Skin of body (tissue), 2 donors: ENCODE results near the gene RSL24D1. TPM values are rescaled to one million over a fixed set of nuclear protein-coding genes. Genes with fewer than 3 reads are reported as not detected.
"Not testable (repeated sequence)": the region's sequence is repeated elsewhere in the genome, so short reads cannot be mapped to it uniquely, and the experiment has no call there.

Source experiments
- DNase-seq: peaks from one replicate; lab custom pipeline; 2025; lab: John Stamatoyannopoulos, UW
- total RNA-seq: library from RNA; depleted of rRNA; stranded (reverse); fragments of >200 nt; gene quantifications from one replicate; pipeline ENCODE4 v1.2.3, GENCODE V29; 2014

RSL24D1 gene
- total RNA-seq, 1 donor from 2014 or later = 82.2 TPM

DNA sequence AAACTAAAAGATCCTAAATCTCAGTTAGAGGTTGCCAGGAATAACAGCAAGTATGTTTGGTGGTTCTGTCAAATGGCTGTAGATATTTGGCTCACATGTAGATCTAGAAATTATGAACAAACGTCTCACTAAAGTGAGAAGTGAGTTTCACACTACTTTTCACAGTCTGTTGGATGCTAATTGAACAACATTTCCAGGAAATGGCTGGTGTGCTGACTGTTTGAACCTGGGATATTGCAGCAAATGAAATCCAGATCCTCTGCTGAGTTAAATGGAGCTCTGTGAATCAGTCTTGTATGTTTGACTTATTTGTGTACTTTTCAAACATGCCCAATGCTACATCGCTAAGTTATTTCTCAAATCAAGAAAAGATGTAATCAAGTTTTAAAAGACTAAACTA is 21.3 kb upstream of the RSL24D1 start:
- DNase-seq = peak; percentile 7

DNA sequence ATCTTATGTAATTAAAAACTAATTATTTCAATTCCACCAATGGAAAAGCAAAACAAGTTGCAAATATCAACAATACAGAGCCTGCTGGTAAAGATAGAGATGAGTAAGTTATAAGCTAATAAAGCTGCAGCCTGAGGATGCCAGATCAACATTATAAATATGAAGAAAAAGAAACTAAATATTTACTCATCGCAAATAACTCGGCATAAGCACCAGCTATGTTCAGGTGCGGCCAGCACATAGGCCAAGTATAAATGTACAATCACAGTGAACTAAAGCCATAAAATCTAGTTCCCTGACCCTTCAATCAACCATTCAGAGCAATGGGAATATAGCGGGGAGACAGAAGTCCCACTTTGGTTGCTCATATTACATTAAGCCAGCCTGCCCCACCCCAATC is 7.7 kb upstream of the RSL24D1 start:
- DNase-seq = no peak

DNA sequence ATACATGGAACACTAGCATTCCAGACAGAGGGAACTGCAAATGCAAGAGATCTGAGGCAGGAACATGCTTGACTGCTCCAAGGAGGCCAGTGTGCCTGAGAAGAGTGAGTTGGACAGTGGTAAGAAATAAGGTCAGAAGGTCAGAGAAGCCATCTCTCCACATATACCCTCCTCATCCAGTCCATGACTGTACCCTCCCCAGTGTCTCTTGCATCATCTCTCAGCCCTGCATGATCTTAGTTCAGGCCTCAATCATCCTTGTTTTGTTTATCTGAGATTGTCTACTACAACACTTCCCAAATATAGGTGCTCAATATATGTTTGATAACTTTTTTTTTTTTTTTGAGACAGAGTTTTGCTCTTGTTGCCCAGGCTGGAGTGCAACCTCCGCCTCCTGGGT is 5.5 kb upstream of the RSL24D1 start:
- DNase-seq = no peak

DNA sequence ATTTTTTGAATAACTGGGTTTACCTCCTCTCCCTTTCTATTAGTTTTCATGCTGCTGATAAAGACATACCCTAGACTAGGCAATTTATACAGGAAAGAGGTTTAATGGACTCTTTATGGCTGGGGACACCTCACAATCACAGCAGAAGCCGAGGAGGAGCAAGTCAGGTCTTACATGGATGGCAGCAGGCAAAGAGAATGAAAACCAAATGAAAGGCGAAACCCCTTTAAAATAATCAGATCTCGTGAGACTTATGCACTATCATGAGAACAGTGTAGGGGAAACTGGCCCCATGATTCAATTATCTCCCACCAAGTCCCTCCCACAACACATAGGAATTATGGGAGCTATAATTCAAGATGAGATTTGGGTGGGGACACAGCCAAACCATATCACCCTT is 2.0 kb upstream of the RSL24D1 start:
- DNase-seq = no peak

DNA sequence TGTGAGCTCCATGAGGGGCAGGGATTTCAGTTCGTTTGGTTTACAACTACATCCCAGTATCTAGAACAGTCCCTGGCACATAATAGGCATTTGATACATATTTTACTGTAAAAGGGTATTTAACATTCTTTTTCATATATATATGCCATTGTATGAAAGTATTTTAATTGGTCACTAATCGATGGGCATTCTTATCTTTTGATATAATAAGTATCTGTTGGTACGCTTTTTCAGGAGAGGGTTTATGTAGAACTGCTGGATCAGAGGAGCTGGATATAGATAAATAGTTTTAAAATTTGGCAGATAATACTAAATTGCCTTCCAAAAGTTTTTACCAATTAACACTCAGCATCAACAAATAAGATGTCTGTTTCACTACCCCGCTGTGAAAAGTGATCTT is 978 bp upstream of the RSL24D1 start:
- DNase-seq = no peak

DNA sequence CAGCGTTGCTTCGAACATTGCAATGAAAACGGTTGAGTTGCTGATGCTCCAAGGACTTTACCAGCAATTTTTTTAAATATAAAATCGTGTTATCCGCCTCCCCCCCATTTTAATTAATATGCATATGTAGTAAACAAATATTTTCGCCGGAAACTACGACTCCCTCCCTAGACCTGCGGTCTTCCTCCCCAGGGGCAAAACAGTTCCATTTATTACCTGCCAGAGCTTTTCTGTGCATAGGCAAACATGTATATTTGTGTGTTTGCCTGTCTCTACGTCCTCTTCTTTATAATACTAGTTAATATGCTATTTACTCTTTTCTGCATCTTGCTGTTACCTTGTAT is 593 bp upstream of the RSL24D1 start:
- DNase-seq = no peak

DNA sequence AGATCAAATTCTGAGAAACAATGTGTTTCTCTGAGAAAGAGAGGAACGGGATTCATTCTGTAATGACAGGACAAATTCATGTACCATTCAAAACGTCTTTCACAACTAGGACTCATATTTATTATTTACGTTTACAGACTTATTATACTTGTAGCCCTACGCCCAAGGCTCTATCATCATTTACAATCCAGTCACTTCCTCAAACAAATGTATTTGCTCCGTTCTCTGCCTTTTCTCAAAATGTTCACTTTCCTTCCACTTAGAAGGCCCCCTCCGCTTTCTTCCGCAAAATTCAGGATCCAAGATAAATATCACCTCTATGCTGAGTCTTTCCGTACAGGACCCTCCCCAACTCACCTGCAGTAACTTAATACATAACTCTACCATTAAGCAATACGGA is 745 bp downstream of the RSL24D1 start:
- DNase-seq = no peak

DNA sequence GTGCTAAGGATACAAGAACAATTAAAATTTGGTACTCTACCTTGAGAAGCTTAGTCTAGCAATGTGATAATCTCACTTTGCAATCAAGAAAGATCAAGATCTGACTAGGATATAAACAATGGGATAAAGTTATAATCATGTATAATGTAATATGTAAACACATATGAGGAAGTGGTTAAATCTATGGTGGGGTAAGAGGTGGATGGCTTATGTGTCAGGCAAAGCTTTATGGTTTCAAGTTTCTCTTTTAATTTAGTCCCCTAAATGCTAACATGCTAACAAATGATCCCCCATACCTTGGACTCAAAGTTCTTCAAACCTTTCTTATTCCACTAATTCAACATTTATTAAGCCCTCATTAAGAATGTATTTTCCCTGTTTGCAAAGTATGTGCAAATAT is 2.5 kb downstream of the RSL24D1 start:
- no peak for DNase-seq

DNA sequence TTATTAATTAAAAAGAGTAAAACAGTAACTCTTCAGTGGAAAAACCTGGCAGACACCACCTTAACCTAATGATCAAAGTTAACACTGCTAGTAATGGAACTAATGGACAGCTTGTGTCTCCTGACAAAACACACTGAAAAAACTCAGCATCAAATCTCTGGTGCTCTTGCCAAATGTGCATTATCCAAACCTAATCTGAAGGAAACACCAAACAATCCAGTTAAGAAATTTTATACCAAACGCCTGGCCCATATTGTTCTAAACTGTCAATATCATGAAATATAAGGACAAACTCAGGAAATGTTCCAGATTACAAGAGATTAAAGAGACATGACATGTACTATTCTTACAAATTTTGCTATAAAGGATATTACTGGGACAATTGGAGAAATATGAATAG is 10.4 kb downstream of the RSL24D1 start:
- no peak for DNase-seq

DNA sequence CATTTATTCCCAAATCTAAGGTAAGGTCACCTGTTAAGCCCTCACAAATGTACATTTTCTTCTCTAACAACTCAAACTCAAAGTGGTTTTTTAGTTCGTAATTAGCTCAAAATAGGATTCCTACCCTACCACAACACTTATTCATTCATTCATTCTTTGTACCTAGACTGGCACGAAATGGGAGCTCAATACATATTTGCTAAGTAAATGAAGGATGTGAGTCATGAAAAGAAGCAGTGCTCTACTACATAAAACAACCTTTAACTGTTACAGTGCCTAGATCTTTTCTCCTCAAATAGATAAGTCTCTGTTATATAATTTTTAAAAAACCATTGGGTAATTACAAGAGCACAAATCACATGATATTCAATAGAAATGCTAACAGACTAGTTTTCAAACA is 13.1 kb downstream of the RSL24D1 start:
- no peak for DNase-seq

DNA sequence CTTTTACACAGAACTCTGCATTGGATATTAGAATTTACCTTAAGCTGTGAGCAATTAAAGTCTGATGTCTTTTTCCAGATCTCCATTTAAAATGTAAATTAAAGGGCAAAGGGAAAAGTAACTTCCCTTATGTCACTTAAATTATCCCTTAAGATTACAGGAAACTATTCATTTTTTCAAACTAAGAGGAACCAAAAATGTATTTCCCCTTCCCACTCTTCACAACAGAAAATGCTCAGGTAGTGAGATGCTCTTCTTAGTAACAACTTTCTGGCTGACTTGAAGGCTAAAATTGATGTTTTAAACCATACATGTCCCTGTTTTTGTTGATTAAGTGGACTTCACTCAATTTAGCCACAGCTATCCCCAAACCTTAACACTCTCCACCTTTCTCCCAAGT is 17.6 kb downstream of the RSL24D1 start:
- no peak for DNase-seq

DNA sequence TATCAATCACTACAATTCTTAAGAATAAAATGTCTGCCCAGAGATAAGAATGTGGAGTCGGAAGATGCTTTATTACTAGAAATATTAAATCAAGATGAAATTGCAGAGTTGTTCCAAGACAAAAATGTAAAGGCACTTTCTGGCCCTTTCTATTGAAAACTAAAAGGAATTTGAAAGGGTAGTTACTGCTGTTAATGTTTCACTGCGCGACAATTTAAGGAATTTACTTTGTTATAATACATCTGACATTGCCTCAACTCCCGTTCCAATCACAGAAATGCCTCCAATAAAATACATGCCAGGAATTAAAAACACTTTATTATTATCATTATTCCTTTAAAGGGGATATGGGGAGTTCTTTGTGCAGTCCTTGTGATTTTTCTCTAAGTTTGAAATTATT is 26.4 kb downstream of the RSL24D1 start:
- DNase-seq = no peak

DNA sequence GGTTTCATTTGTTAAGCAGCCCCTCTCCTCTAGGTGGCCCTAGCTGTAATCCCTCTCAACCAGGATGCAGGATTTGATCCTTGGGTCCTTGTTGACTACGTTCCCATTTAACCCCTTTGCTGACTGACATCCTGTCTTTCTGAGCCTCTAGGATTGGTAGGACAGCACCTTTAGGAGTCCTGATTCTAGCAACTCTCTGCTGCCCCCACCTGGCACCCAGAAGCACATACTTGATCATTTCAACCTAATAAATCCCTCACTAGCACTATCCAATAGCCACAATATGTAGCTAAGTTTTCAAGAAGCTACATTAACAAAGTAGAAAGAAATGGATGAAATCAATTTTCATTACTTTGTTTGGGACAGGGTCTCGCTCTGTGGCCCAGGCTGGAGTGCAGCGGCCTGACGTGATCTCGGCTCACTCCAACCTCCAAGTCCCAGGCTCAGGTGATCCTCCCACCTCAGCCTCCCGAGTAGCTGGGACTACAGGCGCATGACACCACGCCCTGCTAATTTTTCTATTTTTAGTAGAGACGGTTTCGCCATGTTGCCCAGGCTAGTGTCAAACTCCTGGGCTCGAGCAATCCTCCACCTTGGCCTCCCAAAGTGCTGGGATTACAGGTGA is 28.3 kb downstream of the RSL24D1 start:
- DNase-seq = peak; percentile 49

DNA sequence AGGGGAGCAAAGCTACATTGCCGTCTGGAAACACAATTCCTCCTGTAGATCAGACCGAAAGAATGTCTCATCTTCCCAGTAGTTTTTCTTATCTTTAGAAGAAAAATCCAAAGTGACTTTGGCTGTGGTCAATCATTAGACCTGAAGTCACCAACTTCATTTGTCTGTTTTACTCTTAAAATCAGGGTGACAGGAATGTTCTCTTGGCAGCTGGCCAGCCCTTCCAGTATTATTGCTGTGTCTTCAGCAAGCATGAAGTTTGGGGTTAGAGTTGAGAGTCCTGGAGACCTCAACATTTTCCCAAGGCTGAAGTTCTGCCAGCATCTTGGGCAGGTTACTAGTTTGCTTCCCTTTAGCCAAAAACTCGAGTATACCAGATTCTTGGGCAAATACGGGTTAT is 32.5 kb downstream of the RSL24D1 start:
- DNase-seq = no peak

DNA sequence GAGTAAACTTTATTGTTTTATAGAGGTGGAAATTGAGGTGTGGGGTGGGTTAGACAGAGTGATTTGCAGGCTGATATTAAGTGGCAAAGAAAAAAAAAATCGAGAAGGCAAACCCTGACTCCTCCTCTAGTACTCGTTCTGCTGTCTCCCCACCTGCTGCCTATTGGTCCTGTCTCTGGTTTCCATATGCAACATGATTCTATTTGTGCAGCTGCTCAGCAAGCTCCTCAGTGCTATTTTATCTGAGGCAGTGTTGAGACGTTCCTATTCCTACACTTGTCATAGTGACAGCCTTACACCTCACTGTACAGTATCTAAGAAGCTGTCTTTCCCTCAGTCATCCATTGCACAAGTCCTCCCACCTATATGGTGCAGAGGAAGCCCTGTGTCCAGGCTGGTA is 45.1 kb downstream of the RSL24D1 start:
- DNase-seq = no peak

DNA sequence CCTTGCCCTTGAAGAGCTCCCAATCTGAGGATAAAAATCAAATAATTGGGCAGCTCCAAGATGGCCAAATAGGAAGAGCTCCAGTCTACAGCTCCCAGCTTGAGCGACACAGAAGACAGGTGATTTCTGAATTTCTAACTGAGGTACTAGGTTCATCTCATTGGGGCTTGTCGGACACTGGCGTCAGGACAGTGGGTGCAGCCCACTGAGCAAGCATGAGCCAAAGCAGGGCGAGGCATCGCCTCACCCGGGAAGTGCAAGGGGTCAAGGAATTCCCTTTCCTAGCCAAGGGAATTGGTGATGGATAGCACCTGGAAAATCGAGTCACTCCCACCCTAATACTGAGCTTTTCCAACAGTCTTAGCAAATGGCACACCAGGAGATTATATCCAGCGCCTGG is 53.6 kb downstream of the RSL24D1 start:
- not testable (repeated sequence) for DNase-seq

DNA sequence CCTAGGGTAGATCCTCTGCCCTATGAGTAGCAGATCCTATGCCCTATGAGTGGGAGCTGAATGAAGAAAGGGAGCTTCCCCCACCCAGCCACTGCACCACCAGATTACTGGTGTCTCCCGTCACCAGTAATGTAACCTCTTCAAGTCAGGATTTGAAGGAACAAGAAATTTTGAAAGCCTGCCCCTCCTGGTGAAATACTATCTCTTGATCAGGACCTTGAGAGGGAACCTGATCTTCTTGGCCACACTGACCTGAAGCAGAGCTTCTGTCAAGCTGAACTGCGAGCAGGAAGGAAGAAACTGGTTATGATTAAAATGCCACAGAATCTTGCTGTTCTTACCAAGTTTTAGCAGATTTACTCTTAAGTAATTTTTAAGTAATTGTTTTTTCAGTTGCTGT is 62.8 kb downstream of the RSL24D1 start:
- DNase-seq = no peak

DNA sequence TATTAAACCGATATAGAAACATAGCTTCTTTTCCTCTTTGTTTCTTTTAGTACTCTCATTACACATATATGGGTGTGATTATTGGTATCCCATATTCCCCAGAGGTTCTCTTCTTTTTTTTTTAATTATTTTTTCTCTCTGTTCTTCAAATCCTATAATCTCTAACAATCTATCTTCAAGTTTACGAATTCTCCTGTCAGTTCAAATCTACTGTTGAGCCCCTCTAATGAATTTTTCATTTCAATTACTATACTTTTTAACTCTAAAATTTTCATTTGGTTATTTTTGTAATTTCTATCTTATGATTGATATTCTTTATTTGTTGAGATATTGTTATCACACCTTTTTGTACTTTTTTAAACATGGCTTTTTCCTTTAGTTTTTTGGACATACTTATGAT is 64.1 kb downstream of the RSL24D1 start:
- DNase-seq = no peak

Other genes starting within 250 kb of the RSL24D1 start
- gene RAB27A, start 92.9 kb upstream of the RSL24D1 start, total RNA-seq = 14.0 TPM
- gene PIGBOS1, start 122.2 kb upstream of the RSL24D1 start, total RNA-seq = 8.0 TPM
- gene PIGB, start 122.3 kb upstream of the RSL24D1 start, total RNA-seq = 8.4 TPM
- 26.9 TPM for gene CCPG1, start 211.4 kb upstream of the RSL24D1 start, total RNA-seq
- gene PIERCE2, start 211.6 kb upstream of the RSL24D1 start, total RNA-seq = 1.5 TPM